ENCODE measurements around the gene GRIK3. TPM values are rescaled to one million over a fixed set of nuclear protein-coding genes. Genes with fewer than 3 reads are reported as not detected.

Gene GRIK3
- total and polyA plus RNA-seq, 4 donors, result 0.03 to 0.08 (median 0.05) TPM; not detected in 1

- Histone ChIP-seq H3K36me3 (ENCODE audit: control insufficient read depth in 4 of 4, insufficient read depth in 3 of 4, low read depth in 1 of 4, low read length in 3 of 4) (no peaks in the 10 kb centered on the region), H3K9me3 (ENCODE audit: control insufficient read depth in 4 of 4, low read length in 3 of 4) (no peaks in the 10 kb centered on the region), H3K27me3 (ENCODE audit: control insufficient read depth in 4 of 4, insufficient read depth in 4 of 4, low read length in 3 of 4) (peaks cover 0 to 9% (median 0%) of the 10 kb centered on the region in 4 donors), H3K9ac (ENCODE audit: low read depth in 1 of 2, low read length in 2 of 2) (no peak overlapping the region), H3K27ac (ENCODE audit: low read depth in 1 of 2, low read length in 2 of 2) (no peak overlapping the region), H3K4me1 (ENCODE audit: control insufficient read depth in 4 of 4, insufficient read depth in 4 of 4, low read length in 3 of 4) (no peaks in the 10 kb centered on the region), H3K4me3 (ENCODE audit: low read depth in 1 of 3, low read length in 3 of 3) (no peak overlapping the region)
- DNase-seq (ENCODE audit: low spot score), result no peak
- WGBS, result 59% methylated on average over 10 of the region's 10 CpGs
- TF ChIP-seq FOXA1 (IDR thresholded peaks at IDR 0.05) (no peak), MAX (IDR thresholded peaks at IDR 0.05) (no peak), EGR1 (IDR thresholded peaks at IDR 0.05; ENCODE audit: low read depth in 2 of 2) (no peak), TAF1 (conservative IDR thresholded peaks at IDR 0.05) (no peak), GABPA (IDR thresholded peaks at IDR 0.05 in 1 of 2, conservative IDR thresholded peaks at IDR 0.05 in 1 of 2) (no peak), ZBTB33 (IDR thresholded peaks at IDR 0.05) (no peak), CTCF (IDR thresholded peaks at IDR 0.05; ENCODE audit: low read depth, low read length, missing input control) (no peak), REST (IDR thresholded peaks at IDR 0.05) (no peak), NR2F2 (IDR thresholded peaks at IDR 0.05) (no peak), RXRA (IDR thresholded peaks at IDR 0.05) (no peak), RAD21 (IDR thresholded peaks at IDR 0.05) (no peak), HNF4G (IDR thresholded peaks at IDR 0.05) (no peak), YY1 (IDR thresholded peaks at IDR 0.05) (no peak), FOXA2 (IDR thresholded peaks at IDR 0.05) (no peak), ATF3 (IDR thresholded peaks at IDR 0.05) (no peak), JUND (IDR thresholded peaks at IDR 0.05) (no peak), HNF4A (conservative IDR thresholded peaks at IDR 0.05) (no peak), SP1 (IDR thresholded peaks at IDR 0.05) (no peak)
Observed at GRCh38 chr1:36776948-36777831, 257.1 kb downstream of the GRIK3 start.

Data from liver (tissue), 9 donors.